SH-SY5Y (cell line): Measurements from ENCODE around the gene KLHL35.

Experiments used
- GATA2 ChIP-seq: IDR thresholded peaks from 2 replicates; pipeline ENCODE4 v1.6.1; 2011; ENCODE audit warnings: mild to moderate bottlenecking, low read depth, low read length
- GATA3 ChIP-seq: IDR thresholded peaks from 2 replicates; pipeline ENCODE4 v1.6.1; 2011; ENCODE audit warnings: low read depth, mild to moderate bottlenecking, low read length, moderate library complexity

- TF ChIP-seq GATA2 = no peak
- no peak for TF ChIP-seq GATA3
Measured at GRCh38 chr11:75450826-75451821, 18.1 kb upstream of the KLHL35 start.
